Right lung (tissue), 5 donors: ENCODE data around the gene SCN2A. TPM values are rescaled to one million over a fixed set of nuclear protein-coding genes. Genes with fewer than 3 reads are reported as not detected.
"Not testable (repeated sequence)": the region's sequence is repeated elsewhere in the genome, so short reads cannot be mapped to it uniquely, and the experiment has no call there.

Experiments used
- DNase-seq, 2 donors: peaks; one replicate each; pipeline ENCODE4 v3.0.0-alpha.2; 2013
- polyA plus RNA-seq, 5 donors: library from polyadenylated mRNA; unstranded; fragments of 120-200 nt; gene quantifications; one replicate each; pipeline versions ENCODE4 v1.2.1 to v1.2.3, GENCODE V29; 2013; ENCODE audit warnings: inconsistent platforms in 1 of 5, low replicate concordance in 1 of 5; ENCODE audit not compliant: insufficient read length in 5 of 5, insufficient read depth in 1 of 5

SCN2A gene
- polyA plus RNA-seq, 5 donors: 0.31 to 0.61 (median 0.41) TPM

DNA sequence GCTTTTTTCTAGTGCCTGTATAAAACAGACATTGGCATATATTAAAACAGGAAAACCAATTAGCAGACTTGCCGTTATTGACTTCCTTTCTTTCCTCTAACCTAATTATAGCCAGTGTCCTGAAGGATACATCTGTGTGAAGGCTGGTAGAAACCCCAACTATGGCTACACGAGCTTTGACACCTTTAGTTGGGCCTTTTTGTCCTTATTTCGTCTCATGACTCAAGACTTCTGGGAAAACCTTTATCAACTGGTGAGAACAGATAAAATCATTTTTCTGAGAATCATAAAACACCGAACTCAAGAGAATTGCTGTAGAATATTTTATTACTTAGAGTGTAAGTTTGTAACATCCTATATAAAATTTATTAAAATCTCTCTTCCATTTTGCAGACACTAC is 74.3 kb downstream of the SCN2A start:
- no peak for DNase-seq

DNA sequence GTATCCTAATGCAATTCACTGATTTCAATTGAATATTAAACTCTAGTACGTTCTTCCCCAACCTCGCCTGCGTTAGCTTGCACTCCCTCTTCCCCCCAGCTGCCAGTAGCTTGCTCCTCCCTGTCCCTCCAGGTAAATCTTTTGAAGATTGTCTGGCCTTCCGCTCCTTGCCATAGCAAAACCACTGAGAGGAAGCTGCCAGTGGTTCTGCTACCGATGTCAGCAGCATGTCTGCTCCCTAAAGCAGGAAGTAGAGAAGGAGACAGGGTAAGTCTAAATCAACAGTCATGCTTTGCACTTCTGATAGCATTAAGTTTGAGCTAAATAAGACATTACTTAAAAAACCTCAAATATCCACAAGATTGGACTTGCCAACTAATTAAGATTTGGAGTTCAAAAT is 89.1 kb downstream of the SCN2A start:
- DNase-seq: no peak

DNA sequence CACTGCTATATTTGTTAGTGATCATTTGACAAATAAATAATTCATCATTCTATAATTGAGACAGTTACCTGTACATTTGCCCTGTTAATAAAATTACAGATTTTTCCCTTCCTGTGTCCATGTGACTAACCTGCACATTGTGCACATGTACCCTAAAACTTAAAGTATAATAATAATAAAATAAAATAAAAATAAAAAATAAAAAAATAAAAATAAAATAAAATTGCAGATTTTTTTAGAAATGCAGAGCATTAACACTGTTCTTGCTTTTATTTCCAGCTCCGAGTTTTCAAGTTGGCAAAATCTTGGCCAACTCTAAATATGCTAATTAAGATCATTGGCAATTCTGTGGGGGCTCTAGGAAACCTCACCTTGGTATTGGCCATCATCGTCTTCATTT is 105.1 kb downstream of the SCN2A start:
- not testable (repeated sequence) for DNase-seq

DNA sequence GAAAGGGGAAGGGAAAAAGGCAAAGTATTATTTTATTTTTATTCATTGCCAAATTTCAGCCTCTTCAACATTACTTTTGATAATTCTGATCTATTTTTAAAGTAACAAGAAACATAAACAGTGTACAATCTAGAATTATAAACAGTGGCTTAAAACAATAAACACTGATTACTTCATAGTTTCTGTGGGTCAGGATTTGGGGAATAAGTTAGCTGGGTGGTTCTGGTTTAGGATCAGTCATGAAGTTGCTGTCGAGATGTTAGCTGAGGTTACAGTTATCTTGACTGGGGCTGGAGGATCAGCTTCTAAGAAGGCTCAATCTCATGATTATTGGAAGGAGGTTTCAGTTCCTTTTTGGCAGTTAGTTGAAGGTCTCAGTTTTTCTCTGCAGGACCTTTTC is 109.2 kb downstream of the SCN2A start:
- DNase-seq: no peak

DNA sequence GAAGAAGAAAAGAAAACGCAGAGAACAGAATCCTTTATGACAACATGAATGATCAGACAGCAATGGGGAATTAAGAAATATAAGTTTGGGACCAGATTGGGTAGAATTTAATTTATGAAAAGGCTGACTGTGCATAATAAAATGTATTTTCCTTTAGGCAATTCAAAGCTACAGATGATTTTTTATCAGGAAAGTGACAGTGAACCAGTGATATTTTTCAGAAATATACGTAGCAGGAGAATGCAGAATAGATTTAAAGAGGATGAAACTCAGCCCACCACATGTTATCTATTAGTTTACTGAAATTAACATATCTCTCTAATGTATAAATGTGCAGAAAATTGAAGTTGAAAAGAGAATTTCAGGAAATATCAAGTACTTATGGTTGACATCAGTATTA is 110.0 kb downstream of the SCN2A start:
- no peak for DNase-seq

DNA sequence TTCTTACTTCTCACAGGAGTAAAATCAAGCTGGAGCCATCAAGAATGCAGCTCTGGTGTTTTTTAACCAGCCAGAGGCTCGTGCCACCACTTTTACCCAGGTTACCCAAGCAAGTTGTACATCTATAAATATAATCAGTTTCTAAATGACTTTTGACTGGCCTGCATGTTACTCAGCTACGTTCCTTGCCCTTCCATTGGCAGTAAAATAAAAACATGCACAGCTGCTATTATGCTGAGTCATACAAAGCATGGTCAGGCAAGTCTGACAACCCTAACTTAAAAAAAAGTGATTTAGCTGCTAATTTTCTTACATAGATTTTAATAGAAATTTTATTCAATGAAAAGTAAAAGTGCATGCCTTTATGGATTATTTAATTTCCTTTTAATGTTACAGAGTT is 118.5 kb downstream of the SCN2A start:
- DNase-seq: no peak

DNA sequence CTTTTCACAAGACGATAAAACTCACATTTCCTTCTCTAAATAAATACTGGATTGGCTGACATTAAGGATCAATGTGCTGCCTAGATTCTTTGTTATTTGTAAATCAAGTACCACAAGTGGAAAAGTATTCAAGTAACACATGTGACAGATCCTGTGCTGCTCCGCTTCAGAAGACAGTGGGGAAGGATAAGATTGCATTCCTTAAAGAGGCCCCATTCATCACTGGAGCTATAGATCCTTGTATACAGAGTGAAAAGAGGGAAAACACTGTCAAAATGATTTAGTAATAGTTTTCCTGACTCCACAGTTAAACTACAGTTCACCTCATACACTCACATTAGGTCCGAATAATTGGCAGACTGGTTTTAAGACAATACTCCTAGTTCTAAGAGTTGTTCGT is 122.3 kb downstream of the SCN2A start:
- DNase-seq: no peak

DNA sequence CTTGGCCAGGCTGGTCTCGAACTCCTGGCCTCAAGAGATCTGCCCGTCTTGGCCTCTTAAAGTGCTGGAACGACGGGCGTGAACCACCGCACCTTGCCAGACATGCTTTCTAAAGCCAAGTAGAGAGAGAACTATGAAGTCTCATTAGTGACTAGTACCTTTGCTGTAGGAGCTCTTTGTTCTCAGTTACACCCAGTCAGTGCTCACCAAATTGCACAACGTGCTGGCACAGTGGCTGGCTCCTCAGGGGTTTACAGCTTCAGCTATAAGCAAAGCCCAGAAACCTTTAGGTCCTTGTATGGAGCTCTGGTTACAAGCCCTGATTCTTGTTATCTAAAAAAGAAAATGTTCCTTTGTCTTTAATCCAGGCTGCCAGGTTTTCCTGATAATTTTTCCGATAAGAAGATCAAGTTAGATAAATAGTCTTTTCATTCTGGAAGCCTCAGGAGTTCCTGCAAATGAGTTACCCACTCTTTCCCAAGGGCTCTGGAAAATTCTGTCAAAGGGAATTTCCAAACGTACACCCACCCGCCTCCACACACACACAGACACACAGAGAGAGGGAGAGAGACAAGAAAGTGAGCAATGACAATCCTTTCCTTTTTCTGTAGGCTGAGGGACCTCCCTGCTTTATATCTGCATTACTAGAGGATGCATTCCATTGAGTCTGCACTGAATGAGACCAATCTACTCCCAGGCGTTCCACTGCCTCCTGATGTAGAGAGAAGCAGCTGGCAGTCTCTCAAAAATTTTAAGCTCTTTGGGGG is 130.1 kb downstream of the SCN2A start:
- DNase-seq: no peak

DNA sequence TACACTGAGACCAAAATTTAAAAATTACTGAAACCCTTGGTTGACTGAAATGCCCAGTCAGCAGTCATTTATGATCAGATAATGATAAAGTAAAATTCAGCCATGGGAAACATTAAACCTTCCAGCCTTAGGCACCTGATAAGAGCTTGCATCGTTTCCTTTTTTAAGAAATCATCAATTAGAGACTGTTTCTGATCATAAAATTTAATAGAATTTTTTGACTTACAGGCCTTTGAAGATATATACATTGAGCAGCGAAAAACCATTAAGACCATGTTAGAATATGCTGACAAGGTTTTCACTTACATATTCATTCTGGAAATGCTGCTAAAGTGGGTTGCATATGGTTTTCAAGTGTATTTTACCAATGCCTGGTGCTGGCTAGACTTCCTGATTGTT is 130.7 kb downstream of the SCN2A start:
- DNase-seq: no peak

DNA sequence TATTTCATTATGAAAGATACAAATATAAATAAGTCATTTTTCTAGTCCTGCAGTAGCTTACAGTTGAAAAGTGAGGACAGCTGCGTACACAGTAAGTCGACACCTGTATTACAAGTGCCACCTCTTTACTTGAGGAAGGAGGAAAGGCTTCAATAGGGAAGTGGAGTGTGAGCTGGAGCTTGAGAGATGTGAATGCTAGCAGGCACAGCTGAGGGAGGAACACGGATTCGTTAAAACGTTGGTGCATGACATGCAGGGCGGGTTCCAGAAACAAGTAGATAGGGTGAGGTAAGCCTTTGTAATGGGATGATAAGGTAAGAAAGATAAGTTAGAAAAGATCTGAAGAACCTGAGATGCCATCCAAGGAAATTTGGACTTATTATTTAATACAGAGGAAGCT is 132.1 kb downstream of the SCN2A start:
- DNase-seq: no peak

DNA sequence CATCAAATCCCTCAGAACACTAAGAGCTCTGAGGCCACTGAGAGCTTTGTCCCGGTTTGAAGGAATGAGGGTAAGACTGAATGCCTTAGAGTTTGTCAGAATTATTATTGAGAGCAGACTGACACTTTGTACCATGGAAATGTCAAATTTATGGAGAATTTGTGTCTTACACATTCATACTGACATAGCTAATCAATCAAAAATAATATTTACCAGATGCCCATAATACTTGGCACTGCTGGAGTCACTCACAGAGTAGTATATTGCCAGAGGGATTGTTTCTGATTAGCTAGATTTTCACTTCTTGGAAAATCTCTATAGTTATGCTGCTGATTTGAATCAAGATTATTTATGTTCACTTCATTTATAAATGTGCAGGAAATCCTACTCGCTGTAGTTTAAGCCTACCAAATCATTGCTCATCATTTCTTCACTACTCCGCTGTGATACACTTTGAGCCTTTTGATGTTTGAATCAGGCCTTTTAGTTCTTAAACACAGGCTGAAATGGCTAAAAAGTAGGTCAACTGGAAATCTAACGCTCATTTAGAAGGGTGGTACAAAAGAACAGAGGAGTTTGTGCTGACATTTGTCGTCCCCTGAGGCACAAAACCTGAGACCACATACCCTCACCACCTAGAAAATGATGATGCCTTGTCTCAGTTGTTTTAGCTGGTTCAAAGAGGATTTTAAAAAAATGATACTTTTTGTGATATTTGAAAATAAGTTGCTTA is 134.2 kb downstream of the SCN2A start:
- DNase-seq: no peak

DNA sequence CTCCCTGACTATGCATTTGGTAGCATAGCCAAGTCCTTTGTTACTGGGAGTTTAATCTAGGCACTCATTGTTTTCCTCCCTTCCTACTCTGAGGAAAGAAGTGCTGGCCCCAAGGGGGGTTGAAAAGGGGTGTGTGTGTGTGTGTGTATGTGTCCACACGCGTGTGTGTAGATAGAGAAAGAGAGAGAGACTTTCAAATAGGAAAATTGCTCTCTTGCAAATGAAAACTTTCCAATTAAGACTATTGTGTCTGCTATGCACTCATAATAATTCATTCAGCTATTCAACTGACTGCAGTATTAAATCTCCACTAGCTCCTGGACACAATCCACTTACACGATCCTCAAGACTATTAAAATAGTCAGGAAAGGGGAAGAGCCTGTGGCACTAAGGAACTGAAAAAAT is 137.4 kb downstream of the SCN2A start:
- no peak for DNase-seq

DNA sequence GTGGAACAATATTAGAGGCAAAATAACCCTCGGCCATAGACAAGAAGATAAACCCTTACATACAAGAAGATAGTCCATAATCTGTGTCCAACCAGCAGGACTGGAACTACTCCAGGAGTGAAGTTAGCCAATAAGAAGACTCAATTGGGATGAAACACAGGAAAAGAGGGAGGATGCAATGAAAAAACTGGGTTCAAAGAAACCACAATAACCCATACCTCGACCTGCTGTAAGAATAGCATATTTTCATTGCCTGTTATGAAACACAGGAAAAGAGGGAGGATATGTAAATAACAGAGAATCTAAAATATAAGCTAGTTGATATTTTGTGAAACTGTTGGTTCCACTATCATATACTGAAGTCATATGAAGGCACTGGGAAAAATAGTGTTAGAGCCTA is 143.1 kb downstream of the SCN2A start:
- no peak for DNase-seq

DNA sequence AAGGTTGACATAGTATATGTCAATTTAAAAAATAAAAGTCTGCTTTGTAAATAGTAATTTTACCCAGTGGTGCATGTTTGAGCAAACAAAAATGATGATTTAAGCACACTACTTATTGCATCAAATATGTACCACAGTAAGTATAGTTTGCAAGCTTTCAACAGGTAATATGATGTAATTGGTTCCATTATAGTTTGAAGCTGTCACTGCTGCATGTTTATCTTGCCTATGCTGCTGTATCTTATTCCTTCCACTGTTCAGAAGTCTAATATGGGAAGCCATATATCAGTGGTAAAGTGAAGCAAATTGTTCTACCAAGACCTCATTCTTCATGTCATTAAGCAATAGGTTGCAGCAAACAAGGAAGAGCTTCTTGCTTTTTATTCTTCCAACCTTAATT is 151.7 kb downstream of the SCN2A start:
- DNase-seq: no peak

DNA sequence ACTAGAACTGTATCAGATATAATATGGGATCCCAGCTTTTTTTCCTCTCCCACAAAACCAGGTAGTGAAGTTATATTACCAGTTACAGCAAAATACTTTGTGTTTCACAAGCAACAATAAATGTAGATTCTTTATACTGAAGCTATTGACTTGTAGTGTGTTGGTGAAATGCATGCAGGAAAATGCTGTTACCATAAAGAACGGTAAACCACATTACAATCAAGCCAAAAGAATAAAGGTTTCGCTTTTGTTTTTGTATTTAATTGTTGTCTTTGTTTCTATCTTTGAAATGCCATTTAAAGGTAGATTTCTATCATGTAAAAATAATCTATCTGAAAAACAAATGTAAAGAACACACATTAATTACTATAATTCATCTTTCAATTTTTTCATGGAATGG is 152.6 kb downstream of the SCN2A start:
- no peak for DNase-seq

DNA sequence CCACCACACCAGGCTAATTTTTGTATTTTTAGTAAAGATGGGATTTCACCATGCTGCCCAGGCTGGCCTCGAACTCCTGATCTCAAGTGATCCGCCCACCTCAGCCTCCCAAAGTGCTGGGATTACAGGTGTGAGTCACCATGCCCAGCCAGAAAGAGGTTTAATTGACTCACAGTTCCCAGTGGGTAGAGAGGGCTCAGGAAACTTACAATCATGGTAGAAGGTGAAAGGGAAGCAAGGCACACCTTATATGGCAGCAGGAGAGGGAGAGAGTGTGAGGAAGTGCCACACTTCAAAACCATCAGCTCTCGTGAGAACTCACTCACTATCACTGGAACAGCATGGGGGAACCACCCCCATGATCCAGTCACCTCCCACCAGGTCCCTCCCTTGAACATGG is 159.4 kb downstream of the SCN2A start:
- DNase-seq: not testable (repeated sequence)

DNA sequence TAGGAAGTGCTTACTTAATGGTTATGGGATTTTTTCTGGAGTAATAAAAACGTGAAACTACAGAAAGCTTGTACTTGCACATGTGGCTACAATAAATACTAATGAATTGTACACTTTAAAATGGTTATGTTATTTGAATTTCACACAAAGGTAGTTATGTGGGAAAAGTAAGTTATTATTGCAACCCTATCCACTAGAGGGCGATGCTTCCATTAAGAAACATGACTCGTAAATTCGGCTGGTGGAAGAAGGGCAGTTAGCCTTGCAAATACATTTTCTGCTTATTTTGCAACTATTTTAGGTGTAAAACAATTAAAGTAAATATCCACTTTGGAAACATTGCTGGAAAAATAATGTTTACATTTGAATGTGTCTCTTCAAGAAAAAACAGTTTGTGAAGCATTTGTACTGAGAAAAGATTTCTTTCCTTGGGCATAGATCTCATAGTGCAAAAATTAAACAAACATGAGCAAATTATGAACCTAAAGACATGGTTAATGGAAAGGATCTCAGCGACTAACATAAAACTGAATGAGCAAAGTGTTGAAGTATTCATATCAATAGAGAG is 162.2 kb downstream of the SCN2A start:
- DNase-seq: peak; percentile 48 to 70

DNA sequence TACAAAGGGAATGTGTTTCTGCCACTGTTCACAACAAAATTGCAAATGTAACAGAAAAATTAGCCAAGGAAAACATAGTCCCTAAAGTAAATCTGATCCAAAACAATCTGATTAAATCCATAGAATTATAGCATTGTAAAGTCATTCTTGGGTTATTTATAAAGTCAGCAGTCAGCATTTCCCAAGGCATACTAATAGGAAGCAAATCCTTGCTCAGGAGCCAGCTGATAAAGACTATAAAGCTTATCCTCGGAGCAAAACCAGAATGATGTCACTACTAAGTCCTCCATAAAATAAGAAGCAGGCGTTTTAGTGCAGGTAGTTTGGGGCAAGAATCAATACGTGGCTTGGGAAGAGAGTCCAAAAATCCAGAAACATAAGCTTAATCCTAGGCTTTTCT is 162.9 kb downstream of the SCN2A start:
- no peak for DNase-seq

DNA sequence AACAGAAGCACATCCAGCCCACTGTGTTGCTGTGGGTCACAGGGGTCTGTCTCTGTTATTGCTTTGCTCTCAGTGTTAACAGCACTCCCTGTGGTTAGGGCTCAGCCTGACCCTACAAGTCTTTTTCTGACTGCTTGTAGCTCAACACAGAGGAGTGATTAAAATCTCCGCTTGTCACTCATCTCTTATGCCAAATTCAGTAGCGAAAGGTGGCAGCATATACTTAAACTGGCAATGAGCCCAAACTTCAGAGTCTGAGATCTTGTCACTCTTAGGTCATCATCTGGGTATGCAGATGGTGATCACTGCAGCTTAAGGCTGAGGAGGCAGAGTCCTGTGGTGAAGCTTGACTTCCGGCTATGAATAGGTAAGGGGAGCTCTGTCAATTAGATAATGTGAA is 167.0 kb downstream of the SCN2A start:
- no peak for DNase-seq

DNA sequence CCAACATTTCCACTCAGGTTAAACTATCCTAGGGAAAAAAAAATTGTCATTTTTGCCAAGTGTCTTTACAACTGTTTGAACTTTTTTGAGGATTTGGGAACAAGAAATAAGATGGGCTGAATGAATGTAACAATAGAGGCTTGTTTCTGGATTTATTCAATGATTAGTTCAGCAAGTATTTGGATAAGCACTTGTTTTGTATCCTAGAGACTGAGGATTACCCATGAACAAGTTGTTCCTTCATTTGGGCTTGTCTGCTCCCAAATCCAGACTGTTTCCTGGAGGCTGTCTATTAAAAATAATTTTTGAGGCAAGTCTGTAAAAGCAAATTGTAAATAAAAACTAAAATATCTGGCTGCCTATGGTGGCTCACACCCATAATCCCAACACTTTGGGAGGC is 168.3 kb downstream of the SCN2A start:
- DNase-seq: no peak

DNA sequence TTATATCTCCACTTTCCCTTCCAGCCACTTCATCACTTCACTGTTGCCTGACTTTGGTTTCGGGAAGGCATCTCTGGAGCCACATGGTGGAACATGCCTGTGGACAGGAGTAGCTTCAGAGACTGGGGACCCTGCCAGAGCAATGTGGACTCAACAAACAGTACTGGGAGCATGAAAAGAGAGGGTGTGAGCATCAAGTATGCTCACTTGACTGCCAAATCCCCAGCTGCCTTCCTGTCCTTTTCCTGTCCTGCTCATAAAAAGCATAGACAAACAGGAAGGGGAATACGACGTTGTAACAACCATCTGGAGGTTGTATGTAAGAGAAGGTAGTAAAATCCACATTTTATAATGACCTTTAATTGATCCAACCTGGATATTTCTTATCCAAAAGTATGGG is 169.0 kb downstream of the SCN2A start:
- DNase-seq: no peak

DNA sequence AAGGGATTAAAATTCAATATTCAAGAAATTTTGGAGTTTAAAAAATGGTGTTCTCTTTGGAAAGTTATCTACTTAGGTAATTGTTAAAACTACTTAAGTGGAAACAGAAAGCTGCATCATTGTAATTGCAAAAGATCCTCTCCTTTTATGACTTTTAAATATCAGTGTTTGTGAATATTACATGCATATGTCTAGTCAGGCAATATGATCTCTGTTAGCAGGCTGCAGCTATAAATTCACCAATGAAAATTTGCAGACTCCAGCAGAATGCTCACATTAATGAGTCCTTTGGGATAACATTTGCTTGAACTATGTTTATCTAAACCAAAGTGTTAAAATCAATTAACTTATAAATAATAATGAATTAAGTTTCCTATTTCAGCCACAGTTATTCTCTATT is 171.1 kb downstream of the SCN2A start:
- DNase-seq: no peak

DNA sequence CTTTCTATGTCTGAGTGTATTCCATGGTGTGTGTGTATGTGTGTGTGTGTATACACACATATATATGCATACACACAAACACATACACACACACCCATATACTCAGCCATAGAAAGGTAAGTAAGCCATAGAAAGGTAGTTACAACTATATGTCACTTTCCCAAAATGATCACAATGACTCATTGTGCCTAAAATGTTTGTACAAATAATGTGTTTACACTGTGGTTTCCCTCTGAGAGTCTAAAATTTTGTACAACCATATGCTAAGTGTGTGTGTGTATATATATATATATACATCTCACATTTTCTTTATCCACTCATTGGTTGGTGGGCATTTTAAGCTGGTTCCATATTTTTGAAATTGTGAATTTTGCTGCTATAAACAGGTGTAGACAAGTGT is 175.0 kb downstream of the SCN2A start:
- DNase-seq: no peak
